Uterus (tissue), 4 donors: ENCODE results near the gene ANGPTL8. TPM values are rescaled to one million over a fixed set of nuclear protein-coding genes. Genes with fewer than 3 reads are reported as not detected.
A peak's percentile ranks its signal among the peaks of the same experiment; 100 is the strongest.

ENCODE experiments used
- DNase-seq, 2 donors: peaks; one replicate each; pipeline ENCODE4 v3.0.0-alpha.2; 2019 to 2020
- H3K27ac ChIP-seq, 2 donors: fragments of 200-600 bp; sonication (generic); 1 replicate in 1 of 2; 2 replicates in 1 of 2; pipeline ENCODE4 v1.5.1; 2016 to 2018
- H3K27me3 ChIP-seq, 2 donors: fragments of 200-600 bp; sonication (generic); one replicate each; pipeline ENCODE4 v1.5.1; 2018 to 2019; ENCODE audit warnings: control low read depth in 1 of 2
- H3K36me3 ChIP-seq, 2 donors: fragments of 200-600 bp; sonication (generic); one replicate each; pipeline ENCODE4 v1.5.1; 2019; ENCODE audit warnings: control low read depth in 1 of 2
- H3K4me1 ChIP-seq, 2 donors: fragments of 200-600 bp; sonication (generic); one replicate each; pipeline ENCODE4 v1.5.1; 2018 to 2019; ENCODE audit warnings: control low read depth in 1 of 2
- H3K4me3 ChIP-seq, 2 donors: fragments of 200-600 bp; sonication (generic); 1 replicate in 1 of 2; 2 replicates in 1 of 2; pipeline ENCODE4 v1.5.1; 2018 to 2019; ENCODE audit warnings: mild to moderate bottlenecking in 1 of 2
- H3K9me3 ChIP-seq, 2 donors: fragments of 200-600 bp; sonication (generic); one replicate each; pipeline ENCODE4 v1.5.1; 2019; ENCODE audit warnings: control low read depth in 1 of 2
- POLR2A ChIP-seq, 2 donors: fragments of 450-650 bp; IDR thresholded peaks; one replicate each; pipeline ENCODE4 v1.6.1; 2016; ENCODE audit warnings: antibody characterized with exemption in 2 of 2, mild to moderate bottlenecking in 1 of 2, moderate library complexity in 1 of 2
- intact Hi-C: fragments of 100-400 bp; cut with DNase I; formaldehyde crosslinking; loops from one replicate; pipeline ENCODE4 v1.15.1; 2023; ENCODE audit warnings: low total_unique reads
- total RNA-seq, 4 donors: library from RNA; depleted of rRNA in 3 of 4; stranded (reverse); fragments of >200 nt in 3 of 4; gene quantifications; one replicate each; pipeline versions ENCODE4 v1.1.0 to v1.2.4, GENCODE V29; 2014 to 2023
- TF ChIP-seq, protein P1 (sequence below), 4 experiments: fragments of 200-600 bp in 2 of 4; fragments of 450-650 bp in 2 of 4; sonication (generic) in 2 of 4; IDR thresholded peaks; one replicate each; pipeline ENCODE4 v1.5.1; 2016 to 2019; ENCODE audit warnings: antibody characterized with exemption in 4 of 4, mild to moderate bottlenecking in 2 of 4, moderate library complexity in 1 of 4
- donor health status: DM: yes; HTN: yes; CAD: no.

ANGPTL8 gene
- total RNA-seq, 4 donors from 2014 or later: 3.0 TPM; not detected in 3

- H3K9me3 ChIP-seq: no peaks in the 10 kb centered on the region
- intact Hi-C loops: loop anchor here (10.0 kb wide), 1 partner anchor 174 kb away; no protein-coding TSS in a partner anchor
- no peaks in the 10 kb centered on the region for H3K27me3 ChIP-seq
- no peak for DNase-seq
- H3K4me3 ChIP-seq: no peak overlapping the region
- TF ChIP-seq POLR2A (IDR thresholded peaks at IDR 0.05): no peak
- TF ChIP-seq, protein P1, sequence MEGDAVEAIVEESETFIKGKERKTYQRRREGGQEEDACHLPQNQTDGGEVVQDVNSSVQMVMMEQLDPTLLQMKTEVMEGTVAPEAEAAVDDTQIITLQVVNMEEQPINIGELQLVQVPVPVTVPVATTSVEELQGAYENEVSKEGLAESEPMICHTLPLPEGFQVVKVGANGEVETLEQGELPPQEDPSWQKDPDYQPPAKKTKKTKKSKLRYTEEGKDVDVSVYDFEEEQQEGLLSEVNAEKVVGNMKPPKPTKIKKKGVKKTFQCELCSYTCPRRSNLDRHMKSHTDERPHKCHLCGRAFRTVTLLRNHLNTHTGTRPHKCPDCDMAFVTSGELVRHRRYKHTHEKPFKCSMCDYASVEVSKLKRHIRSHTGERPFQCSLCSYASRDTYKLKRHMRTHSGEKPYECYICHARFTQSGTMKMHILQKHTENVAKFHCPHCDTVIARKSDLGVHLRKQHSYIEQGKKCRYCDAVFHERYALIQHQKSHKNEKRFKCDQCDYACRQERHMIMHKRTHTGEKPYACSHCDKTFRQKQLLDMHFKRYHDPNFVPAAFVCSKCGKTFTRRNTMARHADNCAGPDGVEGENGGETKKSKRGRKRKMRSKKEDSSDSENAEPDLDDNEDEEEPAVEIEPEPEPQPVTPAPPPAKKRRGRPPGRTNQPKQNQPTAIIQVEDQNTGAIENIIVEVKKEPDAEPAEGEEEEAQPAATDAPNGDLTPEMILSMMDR (IDR thresholded peaks at IDR 0.05): no peak
- H3K27ac ChIP-seq: peak overlapping the region in 1 of 2 donors; percentile 15
- no peaks in the 10 kb centered on the region for H3K36me3 ChIP-seq
- peaks cover 0 to 5% of the 10 kb centered on the region in 2 donors for H3K4me1 ChIP-seq
These were observed 30.6 kb upstream of the ANGPTL8 start for GRCh38 chr19:11208561-11209471.

GRCh38 chr19:11209839-11210655, 29.4 kb upstream of the ANGPTL8 start:
- H3K4me3 ChIP-seq: no peak overlapping the region
- intact Hi-C loops: loop anchor here (10.0 kb wide), 1 partner anchor 175 kb away; no protein-coding TSS in a partner anchor
- no peaks in the 10 kb centered on the region for H3K9me3 ChIP-seq
- no peaks in the 10 kb centered on the region for H3K27me3 ChIP-seq
- no peak for TF ChIP-seq POLR2A (IDR thresholded peaks at IDR 0.05)
- TF ChIP-seq, protein P1 (IDR thresholded peaks at IDR 0.05): no peak
- no peak overlapping the region for H3K27ac ChIP-seq
- no peak for DNase-seq
- H3K36me3 ChIP-seq: no peaks in the 10 kb centered on the region
- H3K4me1 ChIP-seq: peaks cover 0 to under 1% of the 10 kb centered on the region in 2 donors

GRCh38 chr19:11210656-11210928, 28.8 kb upstream of the ANGPTL8 start:
- Histone ChIP-seq H3K4me1 (no peaks in the 10 kb centered on the region), H3K27me3 (no peaks in the 10 kb centered on the region), H3K36me3 (no peaks in the 10 kb centered on the region), H3K4me3 (no peak overlapping the region), H3K9me3 (no peaks in the 10 kb centered on the region), H3K27ac (no peak overlapping the region)
- no peak for DNase-seq
- TF ChIP-seq POLR2A (IDR thresholded peaks at IDR 0.05): no peak
- TF ChIP-seq, protein P1 (IDR thresholded peaks at IDR 0.05): no peak
- intact Hi-C loops: no loop called here

DNA sequence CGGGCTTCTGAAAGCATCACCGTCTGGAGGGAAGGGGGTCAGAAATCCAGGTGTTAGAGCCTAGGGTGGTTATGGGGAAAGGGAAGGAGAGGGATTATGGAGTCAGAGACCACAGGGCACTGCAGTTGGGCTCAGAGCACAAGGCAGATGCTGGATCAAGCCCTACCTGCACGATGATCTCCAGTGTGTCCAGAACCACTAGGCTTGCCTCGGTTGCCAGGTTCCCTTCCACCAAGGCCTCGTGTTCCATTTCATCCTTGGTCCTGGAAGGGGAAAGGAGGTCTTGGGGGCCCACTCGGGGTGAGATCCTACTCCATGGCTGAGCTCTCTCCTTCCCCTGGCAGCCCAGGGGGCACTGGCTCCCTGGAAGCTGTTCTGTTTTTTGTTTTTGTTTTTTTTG, 25.0 kb upstream of the ANGPTL8 start:
- no peak for DNase-seq

More for the DNA sequence above, 25.0 kb upstream of the ANGPTL8 start:
- H3K9me3 ChIP-seq: no peaks in the 10 kb centered on the region
- intact Hi-C loops: no loop called here
- H3K4me3 ChIP-seq: no peak overlapping the region
- no peaks in the 10 kb centered on the region for H3K36me3 ChIP-seq
- no peaks in the 10 kb centered on the region for H3K4me1 ChIP-seq
- no peak overlapping the region for H3K27ac ChIP-seq
- TF ChIP-seq, protein P1 (IDR thresholded peaks at IDR 0.05): no peak
- no peak for TF ChIP-seq POLR2A (IDR thresholded peaks at IDR 0.05)
- no peaks in the 10 kb centered on the region for H3K27me3 ChIP-seq
